Suprapubic skin (tissue), 3 donors: Measurements from ENCODE around the gene USP17L12.
"Not testable (repeated sequence)": the region's sequence is repeated elsewhere in the genome, so short reads cannot be mapped to it uniquely, and the experiment has no call there.

Source experiments
- CTCF ChIP-seq, 2 donors: fragments of 200-600 bp in 1 of 2; fragments of 450-650 bp in 1 of 2; sonication (generic) in 1 of 2; IDR thresholded peaks; one replicate each; pipeline ENCODE4 v1.5.1; 2016 to 2019; ENCODE audit warnings: antibody characterized with exemption in 2 of 2, mild to moderate bottlenecking in 1 of 2, moderate library complexity in 1 of 2
- POLR2A ChIP-seq, 2 donors: fragments of 450-650 bp; IDR thresholded peaks; one replicate each; pipeline ENCODE4 v1.6.1; 2017; ENCODE audit warnings: antibody characterized with exemption in 2 of 2, mild to moderate bottlenecking in 2 of 2, moderate library complexity in 2 of 2

GRCh38 chr4:9219852-9220251 is at the start of gene USP17L12:
- TF ChIP-seq POLR2A, CTCF (IDR thresholded peaks at IDR 0.05): not testable (repeated sequence)
